UCSD-AML1 (cell line): ENCODE results near the gene ABCA4.
"Not testable (repeated sequence)": the region's sequence is repeated elsewhere in the genome, so short reads cannot be mapped to it uniquely, and the experiment has no call there.

Experiments used
- DNase-seq: peaks from one replicate; lab custom pipeline; 2025; ENCODE audit not compliant: unreplicated experiment; lab: John Stamatoyannopoulos, UW

The ABCA4 gene

GRCh38 chr1:94011129-94011528 is 109.8 kb downstream of the ABCA4 start:
- DNase-seq, result no peak

- no peak for DNase-seq
Measured at GRCh38 chr1:94009304-94009703, 111.6 kb downstream of the ABCA4 start.

- DNase-seq, result no peak
Measured at GRCh38 chr1:94006604-94007003, 114.3 kb downstream of the ABCA4 start.

GRCh38 chr1:94004924-94005323 is 116.0 kb downstream of the ABCA4 start:
- DNase-seq, result no peak

GRCh38 chr1:94002046-94002787 is 118.7 kb downstream of the ABCA4 start:
- DNase-seq, result no peak

- DNase-seq, result no peak
Measured at GRCh38 chr1:94001397-94002045, 119.4 kb downstream of the ABCA4 start.

GRCh38 chr1:94000510-94001282 is 120.3 kb downstream of the ABCA4 start:
- no peak for DNase-seq

- no peak for DNase-seq
Measured at GRCh38 chr1:93999840-94000415, 121.0 kb downstream of the ABCA4 start.

- DNase-seq, result not testable (repeated sequence)
Measured at GRCh38 chr1:93998532-93998931, 122.4 kb downstream of the ABCA4 start.

- DNase-seq, result no peak
Measured at GRCh38 chr1:93997756-93998155, 123.2 kb downstream of the ABCA4 start.

GRCh38 chr1:93995837-93996536 is 125.0 kb downstream of the ABCA4 start:
- DNase-seq, result no peak

- DNase-seq, result no peak
Measured at GRCh38 chr1:93993731-93994130, 127.2 kb downstream of the ABCA4 start.

GRCh38 chr1:93992954-93993353 is 128.0 kb downstream of the ABCA4 start:
- DNase-seq, result no peak

- no peak for DNase-seq
Measured at GRCh38 chr1:93992190-93992589, 128.8 kb downstream of the ABCA4 start.

GRCh38 chr1:93991271-93991670 is 129.7 kb downstream of the ABCA4 start:
- no peak for DNase-seq

GRCh38 chr1:93990477-93990876 is 130.5 kb downstream of the ABCA4 start:
- not testable (repeated sequence) for DNase-seq

- no peak for DNase-seq
Measured at GRCh38 chr1:93990010-93990409, 130.9 kb downstream of the ABCA4 start.

GRCh38 chr1:93989601-93990000 is 131.3 kb downstream of the ABCA4 start:
- DNase-seq, result no peak

- no peak for DNase-seq
Measured at GRCh38 chr1:93988634-93989350, 132.2 kb downstream of the ABCA4 start.

- no peak for DNase-seq
Measured at GRCh38 chr1:93981274-93981667, 139.7 kb downstream of the ABCA4 start.
